NCI-H2029 (cell line): ENCODE measurements around the gene TRIM71.
"Not testable (repeated sequence)": the region's sequence is repeated elsewhere in the genome, so short reads cannot be mapped to it uniquely, and the experiment has no call there.

Experiments
- DNase-seq: peaks from one replicate; lab custom pipeline; 2025; lab: John Stamatoyannopoulos, UW

The TRIM71 gene

GRCh38 chr3:32890420-32891276, 72.9 kb downstream of the TRIM71 start:
- DNase-seq = no peak

DNA sequence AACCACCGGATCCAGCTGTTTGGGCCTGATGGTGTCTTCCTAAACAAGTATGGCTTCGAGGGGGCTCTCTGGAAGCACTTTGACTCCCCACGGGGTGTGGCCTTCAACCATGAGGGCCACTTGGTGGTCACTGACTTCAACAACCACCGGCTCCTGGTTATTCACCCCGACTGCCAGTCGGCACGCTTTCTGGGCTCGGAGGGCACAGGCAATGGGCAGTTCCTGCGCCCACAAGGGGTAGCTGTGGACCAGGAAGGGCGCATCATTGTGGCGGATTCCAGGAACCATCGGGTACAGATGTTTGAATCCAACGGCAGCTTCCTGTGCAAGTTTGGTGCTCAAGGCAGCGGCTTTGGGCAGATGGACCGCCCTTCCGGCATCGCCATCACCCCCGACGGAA, 73.6 kb downstream of the TRIM71 start:
- no peak for DNase-seq

DNA sequence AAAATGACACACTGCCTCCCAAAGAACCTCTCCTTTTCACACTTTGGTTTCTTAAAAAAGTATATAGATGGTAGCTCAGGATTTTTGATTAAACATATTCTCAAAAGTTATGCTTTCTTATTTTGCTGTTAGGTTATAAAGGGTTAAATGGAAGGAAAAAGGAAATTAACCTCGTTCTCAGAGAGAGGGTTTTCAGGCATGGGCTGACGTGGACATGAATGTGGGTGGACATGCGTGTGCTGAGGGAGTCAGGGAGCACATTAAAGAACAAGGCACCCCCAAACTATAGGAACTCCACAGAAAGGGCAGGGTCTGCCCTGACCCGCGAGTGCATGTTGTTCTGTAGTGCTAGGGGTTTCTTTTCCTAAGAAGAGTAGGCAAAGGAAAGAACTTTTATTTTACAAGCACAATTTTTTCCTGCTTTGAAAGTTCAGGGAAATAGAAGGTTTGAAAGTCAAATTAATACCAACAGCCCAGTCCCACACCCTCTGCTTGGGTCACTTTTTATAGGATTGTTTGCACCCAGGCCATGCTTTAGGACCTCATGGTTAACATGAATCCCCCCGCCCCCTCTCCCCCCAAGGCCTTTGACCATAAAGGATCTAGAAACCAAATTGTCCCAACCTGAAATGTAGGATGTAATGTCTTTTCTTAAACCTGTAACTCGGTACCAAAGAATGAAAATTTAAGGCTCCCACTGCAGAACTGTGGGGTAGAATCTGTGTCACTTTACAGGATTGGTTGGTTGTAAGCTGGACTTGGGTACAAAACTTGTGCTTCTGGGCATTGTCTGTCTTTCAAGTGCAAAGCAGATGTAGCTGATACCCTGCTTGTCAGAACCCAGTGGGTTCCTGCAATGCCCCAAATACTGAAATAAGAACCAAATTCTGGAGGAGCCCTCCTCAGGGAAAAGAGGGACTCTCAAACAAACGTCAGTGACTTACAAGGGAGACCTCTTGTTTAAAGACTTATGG, 75.1 kb downstream of the TRIM71 start:
- DNase-seq = no peak

GRCh38 chr3:32894977-32895376, 77.2 kb downstream of the TRIM71 start:
- DNase-seq = no peak

GRCh38 chr3:32895701-32896100, 77.9 kb downstream of the TRIM71 start:
- DNase-seq = no peak

GRCh38 chr3:32896143-32896542, 78.3 kb downstream of the TRIM71 start:
- no peak for DNase-seq

GRCh38 chr3:32897001-32897601, 79.3 kb downstream of the TRIM71 start:
- DNase-seq = no peak

DNA sequence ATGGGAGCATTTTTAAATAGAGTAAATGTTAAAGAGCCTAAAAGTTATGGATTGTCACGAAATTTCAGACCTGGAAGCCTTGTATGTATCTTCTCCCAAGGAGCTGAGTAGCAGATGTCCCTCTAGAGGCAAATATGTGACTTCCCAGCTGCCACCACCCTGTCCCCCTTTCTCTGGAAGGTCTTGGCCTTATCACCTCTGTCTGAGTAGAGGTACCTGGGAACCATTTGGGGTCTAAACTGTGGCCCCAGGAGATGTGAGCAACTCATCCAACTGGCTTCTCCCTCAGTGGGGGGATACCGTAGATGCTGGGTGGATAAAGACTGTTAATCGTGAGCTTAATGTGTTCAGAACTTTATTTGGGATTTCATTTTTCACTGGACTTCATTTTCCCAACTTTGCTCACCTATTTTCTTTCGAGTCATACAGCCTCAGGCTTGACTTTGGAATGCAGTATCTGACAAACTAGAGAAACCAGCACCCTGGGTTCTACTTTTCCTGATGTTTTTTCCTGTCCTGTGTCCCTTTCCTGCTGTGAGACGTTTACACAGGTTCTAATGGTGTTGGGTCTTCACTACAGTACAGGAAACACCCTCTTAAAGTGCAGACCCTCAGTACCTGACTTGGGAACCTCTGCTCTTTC, 80.3 kb downstream of the TRIM71 start:
- no peak for DNase-seq

DNA sequence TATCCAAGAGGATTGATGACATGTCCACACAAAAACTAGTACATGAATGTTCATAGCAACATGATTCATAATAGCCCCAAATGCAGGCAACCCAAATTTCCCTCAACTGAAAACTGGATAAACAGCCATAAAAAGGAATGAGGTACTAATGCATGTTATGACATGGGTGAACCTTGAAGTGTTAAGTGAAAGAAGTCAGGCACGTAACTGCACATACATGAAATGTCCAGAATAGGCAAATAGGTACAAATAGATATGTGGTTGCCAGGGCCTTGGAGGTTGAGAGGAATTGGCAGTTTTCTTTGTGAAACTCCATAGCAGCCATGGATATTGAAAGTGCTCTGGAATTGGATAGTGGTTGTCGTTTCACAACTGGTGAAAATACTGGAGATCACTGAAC, 81.5 kb downstream of the TRIM71 start:
- no peak for DNase-seq

DNA sequence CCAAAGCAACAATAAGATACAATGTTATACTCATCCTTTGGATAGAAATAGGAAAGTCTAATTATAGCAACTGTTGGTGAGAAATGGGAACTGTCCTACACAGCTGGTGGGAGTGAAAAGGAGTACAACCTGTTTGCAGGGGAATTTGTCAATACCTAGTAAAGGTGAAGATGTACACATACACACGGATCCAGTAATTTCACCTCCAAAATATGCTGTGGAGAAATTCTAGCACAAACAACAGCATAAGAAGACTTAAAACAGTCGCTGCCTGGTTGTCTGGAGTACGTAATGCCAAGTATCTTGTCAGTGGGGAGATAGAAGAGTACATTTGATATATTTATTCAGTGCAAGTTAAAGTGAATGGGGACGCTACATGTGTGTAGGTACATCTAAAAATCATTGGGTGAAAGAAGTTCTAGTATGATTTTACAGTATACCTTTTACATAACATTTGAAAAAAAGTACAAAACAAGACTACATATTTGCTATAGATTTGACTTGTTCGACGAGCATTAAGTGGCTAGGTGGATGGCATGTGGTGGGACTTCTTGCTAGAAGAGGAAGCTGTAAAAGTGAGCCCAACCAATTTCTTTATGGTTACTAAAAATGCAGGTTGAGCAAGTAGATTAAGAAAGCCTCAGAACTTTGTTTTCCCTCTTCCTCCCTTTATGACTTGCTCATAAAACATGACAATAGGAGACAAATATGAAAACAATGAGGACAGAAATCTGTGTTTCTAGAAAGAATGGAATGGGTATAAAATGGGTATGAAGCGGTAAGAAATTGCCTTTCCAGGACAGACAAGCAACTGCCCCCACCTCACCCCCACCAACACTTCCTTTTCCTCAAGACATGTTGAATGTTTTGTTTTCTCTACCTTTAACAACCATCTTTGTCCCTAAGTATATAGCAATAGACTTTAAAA, 83.5 kb downstream of the TRIM71 start:
- no peak for DNase-seq

- peak; percentile 42 for DNase-seq
These were observed 85.1 kb downstream of the TRIM71 start for GRCh38 chr3:32902887-32903371.

- DNase-seq = no peak
These were observed 86.2 kb downstream of the TRIM71 start for GRCh38 chr3:32903953-32904352.

DNA sequence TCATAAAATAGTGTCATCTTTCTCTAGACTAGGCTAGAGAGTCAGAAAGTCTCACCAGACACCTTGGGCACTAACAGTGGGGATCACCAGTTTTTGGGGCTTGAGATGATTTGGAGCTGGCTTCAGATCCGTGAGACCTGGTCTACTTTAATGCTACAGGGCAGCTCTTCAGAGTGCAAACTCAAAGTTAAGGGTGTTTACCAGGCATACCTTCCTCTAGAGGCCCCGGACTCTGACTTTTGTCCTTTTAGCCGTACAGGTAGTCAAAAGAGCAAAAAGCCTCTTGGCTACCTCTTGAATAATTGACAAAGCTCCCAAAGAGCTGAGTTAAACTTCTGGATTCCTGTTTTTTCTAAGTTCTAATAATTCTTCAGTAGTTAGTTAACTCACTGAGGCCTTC, 92.2 kb downstream of the TRIM71 start:
- DNase-seq = no peak

DNA sequence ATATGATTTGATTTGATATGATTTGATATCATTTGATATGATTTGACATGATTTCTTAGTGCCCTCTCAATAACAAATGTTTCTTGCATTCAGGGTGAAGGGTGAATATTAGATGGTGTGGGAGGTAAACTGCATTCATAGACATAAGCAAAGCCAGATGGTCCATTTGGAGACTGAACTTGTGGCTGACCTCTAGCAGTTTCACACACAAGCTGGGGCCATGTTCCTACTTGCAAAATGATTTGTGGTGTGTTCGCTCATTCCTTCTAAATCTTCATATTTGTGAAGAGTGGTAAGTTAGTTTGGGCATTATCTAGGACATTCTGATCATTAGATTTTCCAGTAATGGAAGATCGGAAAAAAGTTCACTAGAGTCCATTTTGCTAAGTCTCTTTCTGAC, 93.2 kb downstream of the TRIM71 start:
- DNase-seq = no peak

GRCh38 chr3:32912046-32912445, 94.2 kb downstream of the TRIM71 start:
- no peak for DNase-seq

DNA sequence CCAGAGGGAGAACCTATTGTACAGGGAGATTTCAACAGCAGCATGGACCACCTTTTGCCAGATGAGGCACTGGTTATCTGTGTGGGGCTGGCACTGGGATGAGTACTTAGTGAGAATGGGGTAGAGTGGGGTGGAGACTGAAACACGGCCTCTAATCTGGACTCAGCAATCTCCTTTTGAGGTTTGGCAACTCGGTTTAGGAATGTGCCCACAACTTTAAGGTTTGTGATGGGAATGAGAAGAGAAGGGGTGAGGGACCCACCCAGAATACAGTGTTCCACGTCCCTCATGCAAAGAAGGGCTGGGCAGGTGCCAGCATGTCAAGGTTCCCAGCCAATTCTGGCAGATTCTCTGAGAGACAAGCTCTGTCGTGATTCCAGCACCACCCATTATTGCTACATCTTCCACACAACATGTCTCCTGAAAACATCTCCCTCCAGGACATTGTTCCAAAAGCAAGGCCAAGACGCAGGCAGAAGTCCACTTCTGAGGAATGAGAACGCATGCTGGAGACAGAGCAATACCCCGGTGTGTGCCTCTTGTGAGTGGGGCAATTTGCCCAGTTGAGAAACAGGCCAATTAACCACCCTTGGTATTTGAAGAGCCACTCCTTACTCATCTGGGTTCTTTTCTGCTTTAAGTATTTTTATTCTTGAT, 96.1 kb downstream of the TRIM71 start:
- DNase-seq = no peak

- no peak for DNase-seq
These were observed 102.1 kb downstream of the TRIM71 start for GRCh38 chr3:32919920-32920319.

DNA sequence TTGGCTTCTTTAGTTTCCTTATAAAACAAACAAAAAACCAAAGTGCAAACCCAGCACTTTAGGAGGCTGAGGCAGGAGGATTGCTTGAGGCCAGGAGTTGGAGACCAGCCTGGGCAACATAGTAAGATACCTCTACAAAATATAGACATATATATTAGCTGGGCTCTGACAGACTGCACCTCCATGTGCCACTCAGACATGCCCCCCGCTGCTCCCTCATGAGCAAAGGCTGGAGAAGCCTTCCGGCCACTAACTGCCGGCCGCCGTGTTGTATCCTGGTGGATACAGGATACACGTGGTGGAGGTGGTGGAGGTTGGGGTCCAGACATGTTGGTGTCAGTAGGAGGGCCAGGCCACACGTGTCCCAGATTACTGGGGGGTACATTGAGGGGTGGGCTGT, 104.3 kb downstream of the TRIM71 start:
- DNase-seq = no peak

- DNase-seq = no peak
These were observed 112.4 kb downstream of the TRIM71 start for GRCh38 chr3:32930161-32930560.

DNA sequence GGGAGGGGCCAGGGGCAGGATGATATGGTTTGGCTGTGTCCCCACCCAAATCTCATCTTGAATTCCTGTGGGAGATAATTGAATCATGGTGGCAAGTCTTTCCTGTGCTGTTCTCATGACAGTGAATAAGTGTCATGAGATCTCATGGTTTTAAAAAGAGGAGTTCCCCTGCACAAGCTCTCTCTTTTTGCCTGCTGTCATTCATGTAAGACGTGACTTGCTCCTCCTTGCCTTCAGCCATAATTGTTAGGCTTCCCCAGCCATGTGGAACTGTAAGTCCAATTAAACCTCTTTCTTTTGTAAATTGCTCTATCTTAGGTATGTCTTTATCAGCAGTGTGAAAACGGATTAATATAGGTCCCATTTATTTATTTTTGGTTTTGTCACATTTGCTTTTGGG, 113.5 kb downstream of the TRIM71 start:
- DNase-seq = not testable (repeated sequence)
